Stimulated activated naive CD8-positive, alpha-beta T cell treated with anti-CD3 and anti-CD28 coated beads, Interleukin-15, Interleukin-2, amounts not matched to agents 100 U/mL and 50 U/mL, for 24 hours (primary cell): ENCODE measurements around the gene PPM1L.

Source experiments
- ATAC-seq: fragments of 150-1000 bp; cut with Tn5 transposase; one replicate; pipeline ENCODE4 v1.10.0; 2021
- DNase-seq: peaks from one replicate; pipeline ENCODE4 v3.0.0; 2021

PPM1L gene

DNA sequence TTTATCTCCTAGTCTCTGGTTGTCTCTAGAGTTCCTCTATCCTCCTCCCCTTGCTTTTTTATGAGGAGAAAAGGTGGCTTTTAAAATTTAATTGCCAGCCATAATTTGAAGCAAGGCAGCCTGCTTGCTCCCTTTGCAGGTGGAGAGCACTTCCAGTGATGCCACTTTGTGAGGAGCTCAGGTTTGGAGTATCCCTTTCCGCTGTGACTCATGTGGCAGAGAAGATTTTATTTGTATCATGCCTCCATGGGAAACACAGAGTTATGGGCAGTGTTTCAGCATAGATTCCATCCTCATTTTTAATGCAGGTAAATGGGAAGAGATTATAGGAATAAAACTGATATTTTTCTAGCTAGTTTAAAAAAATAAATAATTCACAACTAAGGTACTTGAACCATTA lies 7.0 kb downstream of the PPM1L start:
- DNase-seq, result no peak
- no peak for ATAC-seq

DNA sequence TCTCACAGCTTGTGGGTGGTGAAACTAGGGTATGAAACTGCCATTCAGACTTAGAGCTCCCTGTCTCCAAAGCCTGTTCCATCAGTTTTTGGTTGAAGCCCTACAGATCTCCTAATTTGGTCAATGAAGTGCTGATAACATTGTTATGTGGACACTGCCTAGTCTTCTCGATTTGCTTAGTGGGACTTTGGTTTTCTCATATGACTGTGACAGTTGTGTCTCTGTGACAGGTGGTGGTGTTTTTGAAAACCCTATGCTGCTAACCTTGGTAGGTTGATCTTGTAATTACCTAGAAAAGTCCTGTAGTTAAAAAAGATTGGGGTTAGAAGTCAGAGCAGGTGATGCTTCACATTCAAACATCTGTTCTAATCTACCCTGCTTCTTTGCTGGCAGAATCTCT lies 9.2 kb downstream of the PPM1L start:
- DNase-seq (no peak), ATAC-seq (no peak)

GRCh38 chr3:160768031-160768430 lies 12.0 kb downstream of the PPM1L start:
- ATAC-seq, result no peak

DNA sequence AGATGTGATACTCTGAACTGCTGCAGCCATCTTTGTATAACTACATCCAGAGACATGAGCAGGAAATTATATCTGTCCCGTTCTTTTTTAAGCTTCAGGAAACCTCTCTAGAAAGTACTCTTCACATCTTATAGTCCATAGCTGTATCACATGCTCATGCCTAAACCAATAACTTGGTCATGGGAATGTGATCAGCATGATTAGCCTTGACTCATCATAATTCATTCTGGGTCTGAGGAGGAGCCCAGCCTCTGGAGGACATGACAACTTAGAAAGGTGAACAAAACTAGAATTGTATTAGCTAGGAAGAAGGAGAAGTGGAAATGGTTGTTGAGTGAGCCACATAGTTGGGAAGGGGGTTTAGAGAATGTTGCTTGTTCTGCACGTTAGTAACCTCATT lies 12.9 kb downstream of the PPM1L start:
- DNase-seq (no peak), ATAC-seq (no peak)

More at GRCh38 chr3:160768031-160768430, 12.0 kb downstream of the PPM1L start:
- DNase-seq, result no peak

DNA sequence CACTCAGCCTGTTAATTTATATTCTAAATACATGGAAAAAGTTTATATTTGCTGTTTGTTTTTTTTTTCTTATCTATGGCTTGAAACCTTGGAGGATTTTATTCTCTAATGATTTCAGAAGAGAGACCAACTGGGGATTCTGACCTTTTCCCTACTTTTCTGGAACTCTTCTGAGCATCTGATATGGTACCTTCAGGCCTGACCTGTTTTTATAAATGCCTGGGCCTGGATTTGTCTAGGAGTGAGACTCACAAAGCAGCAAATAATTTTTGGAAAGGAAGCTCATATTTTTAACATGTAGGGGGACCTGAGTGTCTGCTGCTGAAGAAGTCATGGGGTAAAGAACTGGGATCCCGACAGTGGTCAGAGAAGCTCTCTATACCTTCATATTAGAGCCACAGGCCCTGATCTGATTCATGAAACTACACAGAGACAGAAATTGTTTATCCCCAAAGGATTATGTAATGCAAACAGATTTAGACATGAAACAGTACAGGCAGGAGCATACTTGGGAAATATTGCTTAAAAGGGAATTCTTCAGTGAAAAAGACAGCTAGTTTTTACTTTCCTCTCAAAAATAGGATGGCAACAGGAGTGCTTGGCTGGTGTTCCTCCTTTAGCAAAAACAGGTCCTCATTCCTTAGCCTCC lies 15.9 kb downstream of the PPM1L start:
- DNase-seq (no peak), ATAC-seq (no peak)

- no peak for DNase-seq
- ATAC-seq, result peak; percentile 71
Observed at GRCh38 chr3:160773722-160774121, 17.7 kb downstream of the PPM1L start.

DNA sequence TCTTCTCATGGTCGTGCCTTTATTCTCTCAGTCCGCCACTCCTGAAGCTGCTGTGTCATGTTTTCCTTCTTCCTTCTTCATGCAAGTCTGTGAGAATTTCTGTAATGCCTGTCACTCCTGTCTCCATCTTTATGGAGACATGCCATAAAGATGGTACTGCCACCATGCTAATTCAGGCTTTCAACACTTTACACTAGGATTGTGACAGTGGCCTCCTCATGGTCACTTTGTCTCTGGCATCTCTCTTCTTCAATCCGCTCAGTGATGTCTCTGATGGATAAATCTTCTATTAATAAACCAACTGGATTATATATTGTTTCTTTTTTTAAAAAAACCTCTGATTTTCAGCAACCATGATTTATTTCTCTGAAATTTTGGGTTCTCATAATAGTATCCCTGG lies 18.1 kb downstream of the PPM1L start:
- DNase-seq (no peak), ATAC-seq (no peak)

DNA sequence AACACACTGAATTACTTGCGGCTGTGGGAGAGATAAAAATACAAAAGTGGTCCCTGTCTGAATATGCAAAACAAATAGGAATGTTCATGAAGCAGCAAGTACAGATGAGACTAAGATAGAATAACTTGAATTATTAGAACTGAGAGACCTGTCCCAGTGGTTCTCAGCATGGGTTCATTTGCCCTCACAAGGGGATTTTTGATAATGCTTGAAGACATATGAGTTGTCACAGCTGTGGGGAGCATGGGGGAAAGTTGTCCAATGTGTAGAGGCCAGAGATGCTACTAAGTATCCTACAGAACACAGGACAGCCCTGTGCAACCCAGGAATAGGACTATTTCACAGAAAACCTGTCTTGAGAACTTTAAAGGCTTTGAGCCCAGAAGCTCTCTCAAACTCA lies 22.4 kb downstream of the PPM1L start:
- ATAC-seq (no peak), DNase-seq (no peak)

DNA sequence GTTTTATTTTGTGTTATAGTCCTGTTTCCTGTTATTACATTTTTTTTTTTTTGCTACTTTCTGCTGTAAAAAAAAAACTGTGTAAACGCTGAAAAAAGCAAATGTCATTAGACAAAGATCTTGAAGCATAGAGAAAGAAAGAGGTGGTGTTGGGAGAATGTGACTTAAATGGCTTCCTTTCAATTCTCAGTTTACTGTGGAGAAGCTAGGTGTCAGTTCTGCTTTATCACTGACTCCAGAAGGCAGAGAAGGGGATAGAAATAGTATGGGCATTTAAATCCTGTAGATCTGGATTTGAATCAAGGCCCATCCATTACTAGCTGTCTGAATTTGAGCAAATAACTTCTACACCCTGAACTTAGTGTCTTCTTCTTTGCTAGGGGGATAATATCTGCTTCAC lies 23.0 kb downstream of the PPM1L start:
- DNase-seq (no peak), ATAC-seq (no peak)

DNA sequence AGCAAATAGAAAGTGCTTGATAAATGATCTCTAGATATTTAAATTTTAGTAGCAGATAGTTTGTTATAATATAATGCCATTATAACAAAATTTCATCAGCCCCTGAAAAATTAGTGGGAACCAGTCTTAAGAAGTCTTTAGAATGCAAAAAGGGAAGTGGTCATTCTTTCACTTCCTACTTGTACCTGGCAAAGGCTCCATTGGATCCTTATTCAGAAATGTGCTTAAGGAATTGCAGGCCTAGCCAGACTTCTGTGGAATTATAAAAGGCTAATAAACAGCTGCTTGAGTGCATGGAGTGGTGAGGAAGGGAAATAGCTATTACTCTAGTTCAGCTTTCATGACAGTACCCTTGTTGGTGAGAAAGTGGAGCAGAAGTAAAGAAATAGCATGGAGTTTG lies 24.2 kb downstream of the PPM1L start:
- ATAC-seq, result no peak
- no peak for DNase-seq

- ATAC-seq (no peak), DNase-seq (no peak)
Observed at GRCh38 chr3:160781402-160781801, 25.4 kb downstream of the PPM1L start.

GRCh38 chr3:160781863-160782262 lies 25.8 kb downstream of the PPM1L start:
- DNase-seq, result no peak
- ATAC-seq, result no peak

- no peak for ATAC-seq
- no peak for DNase-seq
Observed at GRCh38 chr3:160784853-160785252, 28.8 kb downstream of the PPM1L start.

DNA sequence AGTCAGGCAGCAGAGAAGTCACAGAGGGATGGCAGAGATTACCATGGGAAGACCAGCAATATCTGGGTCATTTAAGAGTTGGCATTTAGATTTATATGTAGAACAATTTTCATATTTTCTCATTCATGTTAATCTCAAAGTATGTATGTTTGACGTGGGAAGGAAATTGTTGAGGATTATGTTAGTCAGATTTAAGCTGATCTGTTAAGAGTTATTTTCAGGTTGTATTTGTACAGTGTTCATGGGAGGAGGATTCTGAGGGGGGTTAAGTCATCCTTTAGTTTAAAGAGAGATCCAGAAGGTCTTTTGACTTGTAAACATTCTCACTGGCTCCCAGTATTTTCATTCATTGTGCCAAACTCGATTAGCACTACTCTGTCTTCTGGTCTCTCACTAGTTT lies 34.7 kb downstream of the PPM1L start:
- ATAC-seq (no peak), DNase-seq (no peak)

DNA sequence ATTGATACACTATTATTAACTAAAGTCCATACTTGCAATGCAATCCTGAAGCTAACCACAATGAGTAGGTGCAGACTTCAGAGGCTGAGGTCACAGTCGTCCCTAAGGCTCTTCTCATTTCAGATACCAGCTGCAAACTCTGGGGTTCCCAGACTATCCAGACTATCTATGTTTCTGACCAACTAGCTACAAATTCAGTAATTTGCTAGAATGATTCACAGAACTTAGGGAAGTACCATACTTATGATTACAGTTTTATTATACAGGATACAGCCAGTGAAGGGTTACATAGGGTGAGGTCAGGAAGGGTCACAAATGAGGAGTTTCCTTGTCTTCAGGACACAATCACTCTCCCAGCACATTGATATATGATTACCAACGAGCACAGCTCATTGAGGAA lies 36.5 kb downstream of the PPM1L start:
- no peak for DNase-seq
- no peak for ATAC-seq

GRCh38 chr3:160793722-160794252 lies 37.8 kb downstream of the PPM1L start:
- ATAC-seq, result no peak

DNA sequence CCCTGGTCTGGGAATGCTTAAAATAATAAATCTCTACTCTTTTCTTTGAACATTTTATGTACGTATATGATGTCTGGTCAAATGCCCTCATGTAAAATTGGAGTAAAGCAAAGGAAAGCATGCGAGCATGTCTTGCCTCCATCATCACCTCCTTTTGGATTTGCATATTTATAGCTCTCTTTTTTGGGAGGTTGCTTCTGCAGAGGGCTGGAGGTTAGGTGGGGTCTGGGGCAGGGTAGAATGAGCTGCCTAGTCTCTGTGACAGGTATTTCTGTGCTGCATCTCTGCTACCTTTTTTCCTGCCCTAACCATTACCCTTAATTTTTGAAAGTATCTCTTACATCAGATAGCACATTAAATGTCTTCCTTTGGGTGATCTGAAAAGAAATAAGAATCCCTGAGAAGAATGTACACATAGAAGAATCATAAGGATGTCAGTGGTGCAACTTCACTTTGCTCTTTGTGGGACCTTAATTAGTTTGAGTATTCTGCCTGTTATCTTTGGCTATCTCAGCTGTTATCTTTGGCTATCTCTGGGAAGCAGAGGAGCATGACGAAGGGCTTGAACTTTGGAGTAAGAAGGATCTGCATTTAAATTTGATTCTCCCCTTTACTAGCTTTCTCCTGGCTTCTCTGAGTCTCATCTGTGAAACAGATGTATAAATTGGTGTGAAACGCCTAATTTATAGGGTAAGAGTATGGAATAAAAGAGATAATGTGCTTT lies 40.2 kb downstream of the PPM1L start:
- DNase-seq, result no peak
- ATAC-seq, result no peak

More at GRCh38 chr3:160793722-160794252, 37.8 kb downstream of the PPM1L start:
- DNase-seq, result no peak

DNA sequence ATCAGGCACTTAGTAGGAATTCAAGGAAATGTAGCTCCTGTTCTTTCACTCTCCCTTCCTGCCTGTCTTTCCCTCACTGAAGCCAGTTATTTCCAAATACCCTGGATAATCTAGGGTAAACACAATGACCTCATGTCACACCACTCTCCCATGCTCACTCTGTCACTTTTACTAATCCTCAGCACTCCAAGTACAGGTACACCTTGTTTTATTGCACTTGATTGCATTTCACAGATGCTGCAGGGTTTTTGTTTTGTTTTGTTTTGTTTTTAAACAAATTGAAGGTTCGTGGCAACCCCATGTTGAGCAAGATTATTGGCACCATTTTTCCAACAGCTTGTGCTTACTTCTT lies 40.8 kb downstream of the PPM1L start:
- DNase-seq, result no peak
- ATAC-seq, result no peak

- no peak for DNase-seq
Observed at GRCh38 chr3:160797356-160797755, 41.3 kb downstream of the PPM1L start.

DNA sequence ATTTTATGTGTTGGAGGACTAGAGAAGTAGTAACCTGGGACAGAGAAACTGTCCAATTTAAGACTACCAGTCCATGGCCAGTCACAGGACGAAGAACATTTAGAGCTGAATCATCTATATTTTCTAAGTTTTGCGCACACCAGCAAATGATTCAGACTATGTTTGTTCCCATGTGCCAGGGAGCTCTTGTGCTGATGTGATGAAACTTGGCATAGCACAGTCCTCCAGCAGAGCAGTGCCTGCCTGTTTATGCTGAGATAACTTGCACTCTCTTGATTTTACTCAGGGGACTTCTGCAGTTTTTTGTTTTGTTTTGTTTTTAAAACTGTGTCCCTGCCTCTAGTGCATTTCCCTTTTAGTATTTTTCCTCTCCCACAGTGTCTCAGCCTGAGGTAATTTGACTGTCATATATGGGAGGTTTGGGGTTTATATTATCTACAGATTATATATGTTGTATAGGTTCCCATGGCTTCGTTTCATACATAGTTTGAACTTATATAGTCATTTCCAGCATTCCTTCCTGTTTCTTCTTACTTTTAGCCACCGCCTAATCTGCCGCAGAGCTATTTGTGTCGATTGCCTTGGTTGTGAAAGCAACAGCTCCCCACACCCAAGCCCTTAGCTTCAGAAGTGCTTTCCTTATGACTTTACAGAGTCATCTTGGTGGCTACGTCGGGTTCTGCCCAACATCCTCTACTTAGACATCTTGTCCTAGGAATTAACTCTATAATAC lies 45.5 kb downstream of the PPM1L start:
- DNase-seq, result peak; percentile 8
- ATAC-seq, result peak; percentile 79

More at GRCh38 chr3:160797356-160797755, 41.3 kb downstream of the PPM1L start:
- no peak for ATAC-seq

- no peak for ATAC-seq
- no peak for DNase-seq
Observed at GRCh38 chr3:160804762-160805161, 48.7 kb downstream of the PPM1L start.

DNA sequence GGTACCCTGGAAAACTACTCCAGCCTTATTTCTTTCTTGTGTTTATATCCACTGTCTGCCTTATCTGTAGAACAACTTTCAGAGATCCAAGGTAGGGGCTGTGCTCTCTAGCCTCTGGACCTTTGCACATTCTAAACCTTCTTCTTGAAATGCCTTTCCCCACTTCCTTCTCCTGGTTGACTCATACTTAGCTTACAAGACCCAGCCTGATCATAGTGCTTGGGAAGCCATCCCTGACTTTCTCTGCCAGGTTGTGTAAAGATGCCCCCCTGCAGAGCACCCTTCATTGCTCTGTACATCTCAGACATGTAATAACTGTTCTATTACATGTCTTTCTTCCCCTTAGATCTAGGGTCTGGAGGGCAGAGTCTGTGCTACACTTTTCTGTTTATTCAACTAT lies 50.1 kb downstream of the PPM1L start:
- no peak for ATAC-seq
- DNase-seq, result no peak

- ATAC-seq (no peak), DNase-seq (no peak)
Observed at GRCh38 chr3:160806686-160807085, 50.7 kb downstream of the PPM1L start.
